Epithelial cell of proximal tubule (primary cell): ENCODE data around the gene SEZ6L2. TPM values are rescaled to one million over a fixed set of nuclear protein-coding genes. Genes with fewer than 3 reads are reported as not detected.
"Not testable (repeated sequence)": the region's sequence is repeated elsewhere in the genome, so short reads cannot be mapped to it uniquely, and the experiment has no call there.

Source experiments
- DNase-seq: peaks from one replicate; pipeline ENCODE4 v3.0.0-alpha.2; 2011; ENCODE audit warnings: low read depth
- H3K4me3 ChIP-seq: 2 replicates; pipeline ENCODE4 v1.5.1; 2011; ENCODE audit warnings: low read depth, mild to moderate bottlenecking, low read length
- total RNA-seq: library from RNA; depleted of rRNA; stranded (reverse); fragments of >200 nt; gene quantifications from 2 replicates; pipeline ENCODE4 v1.2.3, GENCODE V29; 2015
- TF ChIP-seq, protein P1 (sequence below): conservative IDR thresholded peaks from 2 replicates; pipeline ENCODE4 v1.5.1; 2012; ENCODE audit warnings: low read depth, mild to moderate bottlenecking, low read length

Gene SEZ6L2
- total RNA-seq, 1 donor from 2014 or later, result 12.8 TPM

DNA sequence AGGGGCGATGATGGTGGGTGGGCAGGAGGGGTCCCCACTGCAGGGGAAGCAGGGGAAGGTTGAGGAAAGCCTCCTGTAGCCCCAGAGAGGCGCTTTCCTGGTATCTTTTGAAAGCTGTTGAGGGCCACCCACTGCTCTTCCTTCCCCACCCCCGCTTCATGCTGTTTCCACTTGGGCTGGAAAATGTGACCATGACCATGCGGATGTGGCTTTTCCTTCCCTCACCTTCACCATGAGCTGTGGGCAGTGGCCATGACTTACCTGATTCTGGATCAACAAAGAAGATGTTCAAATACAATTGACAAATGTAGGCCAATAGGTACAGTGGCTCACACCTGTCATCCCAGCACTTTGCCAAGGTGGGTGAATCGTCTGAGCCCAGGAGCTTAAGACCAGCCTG is 65.3 kb downstream of the SEZ6L2 start:
- no peak for DNase-seq
- H3K4me3 ChIP-seq, result no peak overlapping the region
- TF ChIP-seq, protein P1, sequence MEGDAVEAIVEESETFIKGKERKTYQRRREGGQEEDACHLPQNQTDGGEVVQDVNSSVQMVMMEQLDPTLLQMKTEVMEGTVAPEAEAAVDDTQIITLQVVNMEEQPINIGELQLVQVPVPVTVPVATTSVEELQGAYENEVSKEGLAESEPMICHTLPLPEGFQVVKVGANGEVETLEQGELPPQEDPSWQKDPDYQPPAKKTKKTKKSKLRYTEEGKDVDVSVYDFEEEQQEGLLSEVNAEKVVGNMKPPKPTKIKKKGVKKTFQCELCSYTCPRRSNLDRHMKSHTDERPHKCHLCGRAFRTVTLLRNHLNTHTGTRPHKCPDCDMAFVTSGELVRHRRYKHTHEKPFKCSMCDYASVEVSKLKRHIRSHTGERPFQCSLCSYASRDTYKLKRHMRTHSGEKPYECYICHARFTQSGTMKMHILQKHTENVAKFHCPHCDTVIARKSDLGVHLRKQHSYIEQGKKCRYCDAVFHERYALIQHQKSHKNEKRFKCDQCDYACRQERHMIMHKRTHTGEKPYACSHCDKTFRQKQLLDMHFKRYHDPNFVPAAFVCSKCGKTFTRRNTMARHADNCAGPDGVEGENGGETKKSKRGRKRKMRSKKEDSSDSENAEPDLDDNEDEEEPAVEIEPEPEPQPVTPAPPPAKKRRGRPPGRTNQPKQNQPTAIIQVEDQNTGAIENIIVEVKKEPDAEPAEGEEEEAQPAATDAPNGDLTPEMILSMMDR, result no peak

DNA sequence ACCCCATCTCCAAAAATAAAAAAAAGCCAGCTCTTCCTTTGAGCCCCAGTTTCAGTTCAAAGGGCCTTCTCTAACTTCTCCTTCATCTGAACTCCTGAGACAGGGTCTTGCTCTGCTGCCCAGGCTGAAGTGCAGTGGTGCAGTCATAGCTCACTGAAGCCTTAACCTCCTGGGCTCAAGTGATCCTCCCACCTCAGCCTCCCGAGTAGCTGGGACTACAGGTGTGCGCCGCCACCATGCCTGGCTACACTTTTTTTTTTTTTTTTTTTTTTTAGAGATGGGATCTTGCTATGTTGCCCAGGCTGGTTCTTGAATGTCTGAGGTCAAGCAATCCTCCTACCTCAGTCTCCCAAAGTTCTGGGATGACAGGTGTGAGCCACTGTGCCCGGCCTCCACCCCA is 66.1 kb downstream of the SEZ6L2 start:
- not testable (repeated sequence) for H3K4me3 ChIP-seq, DNase-seq

DNA sequence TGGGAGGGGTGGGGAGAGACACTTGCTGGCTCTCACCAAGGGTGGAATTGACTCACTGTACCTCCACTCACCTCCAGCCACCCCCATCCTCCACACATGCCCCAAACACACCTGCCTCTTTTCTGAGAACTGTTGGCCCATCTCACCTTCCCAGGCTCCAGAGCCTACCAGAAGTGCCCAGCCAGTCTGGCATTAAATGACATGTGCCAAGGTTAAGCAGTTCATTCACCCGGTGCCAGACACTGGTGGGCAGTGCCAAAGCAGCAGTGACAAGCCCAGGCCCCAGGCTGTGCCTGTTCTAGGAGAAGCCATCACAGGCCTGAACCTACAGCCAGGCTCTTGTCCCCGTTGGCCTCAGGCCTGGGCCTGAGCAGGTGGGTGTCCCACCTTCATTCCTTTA is 67.9 kb downstream of the SEZ6L2 start:
- H3K4me3 ChIP-seq, result no peak overlapping the region
- TF ChIP-seq, protein P1, result no peak
- no peak for DNase-seq

DNA sequence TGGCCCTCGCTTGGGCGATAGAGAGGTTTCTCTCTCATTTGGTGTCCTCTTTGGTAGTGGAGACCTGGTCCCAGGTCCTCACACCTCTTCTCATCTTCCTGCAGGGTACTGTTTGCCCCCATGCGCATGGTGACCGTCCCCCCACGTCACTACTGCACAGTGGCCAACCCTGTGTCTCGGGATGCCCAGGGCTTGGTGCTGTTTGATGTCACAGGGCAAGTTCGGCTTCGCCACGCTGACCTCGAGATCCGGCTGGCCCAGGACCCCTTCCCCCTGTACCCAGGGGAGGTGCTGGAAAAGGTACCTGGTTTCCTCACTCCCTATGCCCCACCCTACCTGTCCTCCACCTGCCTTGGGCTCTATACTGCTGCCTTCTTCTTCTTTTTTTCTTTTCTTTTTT is 68.6 kb downstream of the SEZ6L2 start:
- TF ChIP-seq, protein P1, result no peak
- DNase-seq, result no peak
- H3K4me3 ChIP-seq, result no peak overlapping the region

DNA sequence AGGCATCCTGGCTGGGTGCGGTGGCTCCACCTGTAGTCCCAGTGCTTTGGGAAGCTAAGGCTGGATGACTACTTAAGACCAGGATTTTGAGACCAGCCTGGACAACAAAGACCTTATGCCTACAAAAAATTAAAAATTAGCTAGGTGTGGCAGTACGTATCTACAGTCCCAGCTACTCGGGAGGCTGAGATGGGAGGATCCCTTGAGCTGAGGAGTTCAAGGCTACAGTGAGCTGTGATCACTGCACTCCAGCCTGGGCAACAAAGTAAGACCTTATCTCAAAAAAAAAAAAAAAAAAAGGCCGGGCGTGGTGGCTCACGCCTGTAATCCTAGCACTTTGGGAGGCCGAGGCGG is 73.0 kb downstream of the SEZ6L2 start:
- DNase-seq, result no peak
- no peak overlapping the region for H3K4me3 ChIP-seq

DNA sequence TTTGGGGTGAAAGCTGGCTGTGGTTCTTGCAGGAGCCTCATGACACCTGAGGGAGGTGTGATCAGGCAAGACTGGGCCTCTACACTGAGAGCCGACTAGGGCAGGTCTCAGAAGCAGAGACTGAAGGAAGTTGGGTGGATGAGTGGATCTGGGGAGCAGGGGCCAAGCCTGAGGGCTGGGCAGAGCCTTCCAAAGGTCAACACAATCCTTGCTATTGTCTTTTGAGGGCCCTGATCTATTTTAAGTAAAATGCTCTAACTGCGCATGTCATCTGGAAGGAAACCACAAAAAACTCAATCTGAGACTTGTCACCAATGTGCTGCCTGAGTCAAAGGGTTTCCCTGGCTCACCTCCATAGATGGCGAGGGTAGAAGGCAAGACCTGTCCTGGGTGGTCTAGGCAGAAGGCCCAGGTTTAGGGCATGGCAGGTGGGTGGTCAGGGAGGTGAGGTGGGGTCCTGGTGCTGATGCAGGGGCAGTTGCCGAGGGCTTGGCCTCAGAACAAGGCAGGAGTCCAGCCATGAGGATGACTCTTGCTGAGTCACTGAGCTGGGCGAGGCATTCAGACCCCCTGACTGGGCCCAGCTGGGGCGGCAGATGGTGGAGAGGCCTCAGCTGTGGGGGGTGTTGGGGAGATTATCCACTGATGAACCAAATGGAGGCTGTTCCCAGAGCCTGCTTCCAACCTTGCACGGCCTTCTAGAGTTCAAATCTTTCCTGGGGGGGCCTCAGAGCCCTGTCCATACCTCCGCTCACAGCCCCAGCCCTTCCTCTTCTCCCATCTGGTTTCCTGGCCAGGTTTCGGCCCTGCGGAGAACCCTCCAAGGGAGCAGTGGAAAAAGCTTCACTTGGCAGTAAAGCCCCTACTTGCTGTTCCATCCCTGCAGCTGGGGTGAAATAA is 74.0 kb downstream of the SEZ6L2 start:
- H3K4me3 ChIP-seq, result peak overlapping the region; percentile 32
- DNase-seq, result no peak
- TF ChIP-seq, protein P1, result no peak

More for the DNA sequence above, 73.0 kb downstream of the SEZ6L2 start:
- TF ChIP-seq, protein P1, result no peak

DNA sequence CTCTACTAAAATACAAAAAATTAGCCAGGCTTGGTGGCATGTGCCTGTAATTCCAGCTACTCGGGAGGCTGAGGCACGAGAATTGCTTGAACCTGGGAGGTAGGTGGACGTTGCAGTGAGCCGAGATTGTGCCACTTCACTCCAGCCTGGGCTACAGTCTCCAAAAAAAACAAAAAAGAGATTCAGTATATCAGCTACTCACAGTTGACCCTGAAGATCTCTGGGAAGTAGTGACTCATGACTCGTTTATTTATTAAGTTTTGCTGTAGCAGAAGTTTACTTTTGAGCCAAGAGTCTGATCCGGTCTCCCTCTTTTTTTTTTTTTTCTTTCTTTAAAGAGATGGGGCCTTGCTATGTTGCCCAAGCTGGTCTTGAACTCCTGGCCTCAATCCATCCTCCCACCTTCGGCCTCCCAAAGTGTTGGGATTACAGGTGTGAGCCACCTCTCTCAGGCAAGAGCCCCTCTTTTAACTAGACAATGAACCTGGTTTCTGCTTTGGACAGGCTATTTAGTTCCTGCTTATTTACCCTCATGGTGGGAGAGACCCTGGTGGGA is 74.7 kb downstream of the SEZ6L2 start:
- TF ChIP-seq, protein P1, result no peak
- no peak for DNase-seq
- H3K4me3 ChIP-seq, result peak overlapping the region; percentile 32
